Measurements from ENCODE around the gene PDCD11. TPM values are rescaled to one million over a fixed set of nuclear protein-coding genes. Genes with fewer than 3 reads are reported as not detected.

PDCD11 gene
- total RNA-seq, 1 experiment from 2014 or later: 20.4 TPM

GRCh38 chr10:103465411-103466179, 69.2 kb downstream of the PDCD11 start:
- H3K4me2 ChIP-seq: no peak overlapping the region
- peaks cover 8% of the 10 kb centered on the region; the same call in 1 of the 2 replicates for H3K4me1 ChIP-seq (replicated peaks; ENCODE audit: insufficient read depth)
- H4K20me1 ChIP-seq (ENCODE audit: insufficient read depth): no peaks in the 10 kb centered on the region
- H3K79me2 ChIP-seq (ENCODE audit: low read depth): no peaks in the 10 kb centered on the region
- H3K9me2 ChIP-seq (ENCODE audit: insufficient read depth): no peaks in the 10 kb centered on the region
- ChIA-PET CTCF (interaction anchor here (0.6 kb wide), 2 partner anchors 28 to 561 kb away, joined by 4 read pairs; no protein-coding TSS in a partner anchor), POLR2A (ENCODE audit: unreplicated experiment) (interaction anchor here (0.7 kb wide), 1 partner anchor 13 kb away, joined by 3 read pairs; the partner anchor contains the start of gene CALHM2)
- no peak for TF ChIP-seq EZH2 (IDR thresholded peaks at IDR 0.05; ENCODE audit: low read depth)
- TF ChIP-seq CTCF (conservative IDR thresholded peaks at IDR 0.05): no peak
- DNase-seq: no peak
- no TSS peak for BruUV-seq (replicated peaks)
- no peaks in the 10 kb centered on the region for H3K27me3 ChIP-seq (ENCODE audit: insufficient read depth, low read depth)
- H3K27ac ChIP-seq: no peak overlapping the region
- no peaks in the 10 kb centered on the region for H3K9me3 ChIP-seq (ENCODE audit: insufficient read depth, low read depth)
- no peak overlapping the region for H2AFZ ChIP-seq
- no peaks in the 10 kb centered on the region for H3K36me3 ChIP-seq (ENCODE audit: low read depth)
- intact Hi-C loops (cut with micrococcal nuclease; ENCODE audit: unreplicated experiment): no loop called here
- no peak overlapping the region for H3K4me3 ChIP-seq
- H3F3A ChIP-seq (ENCODE audit: insufficient read depth, low read depth): no peaks in the 10 kb centered on the region; the same call in 1 of the 2 replicates

- Histone ChIP-seq H3K9me2 (ENCODE audit: insufficient read depth) (no peaks in the 10 kb centered on the region), H2AFZ (no peak overlapping the region), H3K9me3 (ENCODE audit: insufficient read depth, low read depth) (no peaks in the 10 kb centered on the region), H3K27ac (no peak overlapping the region), H3K27me3 (ENCODE audit: insufficient read depth, low read depth) (no peaks in the 10 kb centered on the region), H4K20me1 (ENCODE audit: insufficient read depth) (no peaks in the 10 kb centered on the region), H3K36me3 (ENCODE audit: low read depth) (no peaks in the 10 kb centered on the region), H3K79me2 (ENCODE audit: low read depth) (no peaks in the 10 kb centered on the region), H3F3A (ENCODE audit: insufficient read depth, low read depth) (peaks cover 8% of the 10 kb centered on the region; the same call in 1 of the 2 replicates), H3K4me2 (no peak overlapping the region), H3K4me1 (replicated peaks; ENCODE audit: insufficient read depth) (peaks cover 20% of the 10 kb centered on the region), H3K4me3 (no peak overlapping the region)
- ChIA-PET CTCF (no interaction called here), POLR2A (ENCODE audit: unreplicated experiment) (no interaction called here)
- no peak for DNase-seq
- no TSS peak for BruUV-seq (replicated peaks)
- TF ChIP-seq EZH2 (IDR thresholded peaks at IDR 0.05; ENCODE audit: low read depth): no peak
- no peak for TF ChIP-seq CTCF (conservative IDR thresholded peaks at IDR 0.05)
- intact Hi-C loops (cut with micrococcal nuclease; ENCODE audit: unreplicated experiment): no loop called here
These were observed 70.3 kb downstream of the PDCD11 start for GRCh38 chr10:103466734-103467133.

- H3K9me2 ChIP-seq (ENCODE audit: insufficient read depth): no peaks in the 10 kb centered on the region
- H3K27me3 ChIP-seq (ENCODE audit: insufficient read depth, low read depth): no peaks in the 10 kb centered on the region
- no peaks in the 10 kb centered on the region for H3K36me3 ChIP-seq (ENCODE audit: low read depth)
- TF ChIP-seq CTCF (conservative IDR thresholded peaks at IDR 0.05) (no peak), EZH2 (IDR thresholded peaks at IDR 0.05; ENCODE audit: low read depth) (no peak)
- no peaks in the 10 kb centered on the region for H3K79me2 ChIP-seq (ENCODE audit: low read depth)
- no peaks in the 10 kb centered on the region for H4K20me1 ChIP-seq (ENCODE audit: insufficient read depth)
- ChIA-PET POLR2A (ENCODE audit: unreplicated experiment) (no interaction called here), CTCF (no interaction called here)
- no peak overlapping the region for H3K4me2 ChIP-seq
- peaks cover 26% of the 10 kb centered on the region for H3K4me1 ChIP-seq (replicated peaks; ENCODE audit: insufficient read depth)
- H3F3A ChIP-seq (ENCODE audit: insufficient read depth, low read depth): peaks cover 14% of the 10 kb centered on the region; the same call in 1 of the 2 replicates
- intact Hi-C loops (cut with micrococcal nuclease; ENCODE audit: unreplicated experiment): no loop called here
- no TSS peak for BruUV-seq (replicated peaks)
- H2AFZ ChIP-seq: no peak overlapping the region
- H3K27ac ChIP-seq: no peak overlapping the region
- DNase-seq: no peak
- no peaks in the 10 kb centered on the region for H3K9me3 ChIP-seq (ENCODE audit: insufficient read depth, low read depth)
- H3K4me3 ChIP-seq: no peak overlapping the region
These were observed 71.0 kb downstream of the PDCD11 start for GRCh38 chr10:103467406-103467805.

All from PC-9 (cell line).